SK-N-SH (cell line): Measurements from ENCODE around the gene ARHGEF17.

ENCODE experiments used
- CTCF ChIP-seq: fragments of 200-600 bp; sonication (generic); IDR thresholded peaks from 2 replicates; pipeline ENCODE4 v1.6.1; 2017; ENCODE audit warnings: antibody characterized with exemption, mild to moderate bottlenecking, moderate library complexity
- EZH2phosphoT487 ChIP-seq: fragments of 200-600 bp; sonication (generic); IDR thresholded peaks from 2 replicates; pipeline ENCODE4 v1.6.1; 2017; ENCODE audit warnings: low read depth, mixed run types, mild to moderate bottlenecking, antibody characterized with exemption, moderate library complexity, borderline replicate concordance
- JUND ChIP-seq: IDR thresholded peaks from 2 replicates; pipeline ENCODE4 v1.4.0; 2012
- SIN3A ChIP-seq: IDR thresholded peaks from 2 replicates; pipeline ENCODE4 v1.6.1; 2012; ENCODE audit warnings: low read depth, mild to moderate bottlenecking, low read length, moderate library complexity, borderline replicate concordance
- SMC3 ChIP-seq: IDR thresholded peaks from 2 replicates; pipeline ENCODE4 v1.6.1; 2012; ENCODE audit warnings: low read depth, low read length, improper control_type of control experiment

GRCh38 chr11:73263640-73264039 is 44.4 kb upstream of the ARHGEF17 start:
- no peak for TF ChIP-seq EZH2phosphoT487
- TF ChIP-seq SMC3: no peak
- TF ChIP-seq SIN3A: no peak
- no peak for TF ChIP-seq CTCF
- no peak for TF ChIP-seq JUND
